HEK293 (cell line): Measurements from ENCODE around the gene CYP17A1.

Experiments
- CTCF ChIA-PET: fragments of 350-600 bp; formaldehyde crosslinking; extraction: SDS; loops from one replicate; lab custom pipeline; 2021; ENCODE audit warnings: antibody characterized with exemption; lab: Yijun Ruan, JAX
- POLR2A ChIA-PET: fragments of 300-600 bp; formaldehyde crosslinking; extraction: SDS; loops from one replicate; lab custom pipeline; 2020; ENCODE audit warnings: antibody characterized with exemption, inconsistent platforms; lab: Yijun Ruan, JAX
- H3K27ac ChIP-seq: fragments of 200-500 bp; sonication (Bioruptor generic); 2 replicates; pipeline ENCODE4 v1.5.1; 2014; ENCODE audit warnings: low read depth, low read length, control low read depth, inconsistent platforms; ENCODE audit errors: extremely low read depth
- H3K36me3 ChIP-seq, 2 experiments: fragments of 200-500 bp in 1 of 2; sonication (Bioruptor generic) in 1 of 2; 1 replicate in 1 of 2; 2 replicates in 1 of 2; pipeline ENCODE4 v1.5.1; 2014 to 2017; ENCODE audit warnings: inconsistent platforms in 2 of 2, low read length in 2 of 2; ENCODE audit not compliant: control insufficient read depth in 2 of 2, insufficient read depth in 1 of 2
- H3K4me1 ChIP-seq: fragments of 200-500 bp; sonication (Bioruptor generic); 2 replicates; pipeline ENCODE4 v1.5.1; 2014; ENCODE audit warnings: mild to moderate bottlenecking, low read length, inconsistent platforms; ENCODE audit not compliant: control insufficient read depth, insufficient read depth
- H3K4me3 ChIP-seq: 2 replicates; pipeline ENCODE4 v1.5.1; 2011; ENCODE audit warnings: low read depth, mild to moderate bottlenecking, control low read depth, low read length, moderate library complexity
- H3K9me3 ChIP-seq: fragments of 200-500 bp; sonication (Bioruptor generic); 2 replicates; pipeline ENCODE4 v1.5.1; 2014; ENCODE audit warnings: low read depth, low read length, inconsistent platforms; ENCODE audit not compliant: control insufficient read depth, insufficient read depth
- EGR2 ChIP-seq: fragments of 450-650 bp; formaldehyde crosslinking; IDR thresholded peaks from 2 replicates; pipeline ENCODE4 v1.5.1; 2016; ENCODE audit warnings: low read depth, missing biosample characterization, missing genetic modification characterization
- KLF10 ChIP-seq: fragments of 450-650 bp; IDR thresholded peaks from 2 replicates; pipeline ENCODE4 v1.5.1; 2018; ENCODE audit warnings: missing biosample characterization, mild to moderate bottlenecking, missing genetic modification characterization
- ZBTB1 ChIP-seq: fragments of 450-650 bp; formaldehyde crosslinking; IDR thresholded peaks from 2 replicates; pipeline ENCODE4 v1.5.1; 2016; ENCODE audit warnings: missing biosample characterization, missing genetic modification characterization
- ZFHX2 ChIP-seq: fragments of 450-650 bp; formaldehyde crosslinking; conservative IDR thresholded peaks from 2 replicates; pipeline ENCODE4 v1.5.1; 2016; ENCODE audit warnings: missing biosample characterization, missing genetic modification characterization
- ZNF184 ChIP-seq: fragments of 450-650 bp; IDR thresholded peaks from 2 replicates; pipeline ENCODE4 v1.5.1; 2018; ENCODE audit warnings: missing biosample characterization, mild to moderate bottlenecking, missing genetic modification characterization
- ZNF24 ChIP-seq: fragments of 450-650 bp; formaldehyde crosslinking; IDR thresholded peaks from 2 replicates; pipeline ENCODE4 v1.5.1; 2016; ENCODE audit warnings: missing biosample characterization, missing genetic modification characterization
- ZNF555 ChIP-seq: fragments of 450-650 bp; formaldehyde crosslinking; conservative IDR thresholded peaks from 2 replicates; pipeline ENCODE4 v1.5.1; 2017; ENCODE audit warnings: missing biosample characterization, mild to moderate bottlenecking, missing genetic modification characterization, inconsistent platforms
- ZXDB ChIP-seq: fragments of 450-650 bp; formaldehyde crosslinking; IDR thresholded peaks from 2 replicates; pipeline ENCODE4 v1.5.1; 2016; ENCODE audit warnings: missing biosample characterization, missing genetic modification characterization
- TF ChIP-seq, protein P1 (sequence below): fragments of 450-650 bp; formaldehyde crosslinking; IDR thresholded peaks from 2 replicates; pipeline ENCODE4 v1.5.1; 2016; ENCODE audit warnings: missing biosample characterization, missing genetic modification characterization
- TF ChIP-seq, protein P2 (sequence below): fragments of 450-650 bp; formaldehyde crosslinking; IDR thresholded peaks from 2 replicates; pipeline ENCODE4 v1.5.1; 2016; ENCODE audit warnings: missing biosample characterization, missing genetic modification characterization, low read depth
- TF ChIP-seq, protein P3 (sequence below): fragments of 450-650 bp; formaldehyde crosslinking; IDR thresholded peaks from 2 replicates; pipeline ENCODE4 v1.5.1; 2016; ENCODE audit warnings: missing biosample characterization, missing genetic modification characterization

Gene CYP17A1

DNA sequence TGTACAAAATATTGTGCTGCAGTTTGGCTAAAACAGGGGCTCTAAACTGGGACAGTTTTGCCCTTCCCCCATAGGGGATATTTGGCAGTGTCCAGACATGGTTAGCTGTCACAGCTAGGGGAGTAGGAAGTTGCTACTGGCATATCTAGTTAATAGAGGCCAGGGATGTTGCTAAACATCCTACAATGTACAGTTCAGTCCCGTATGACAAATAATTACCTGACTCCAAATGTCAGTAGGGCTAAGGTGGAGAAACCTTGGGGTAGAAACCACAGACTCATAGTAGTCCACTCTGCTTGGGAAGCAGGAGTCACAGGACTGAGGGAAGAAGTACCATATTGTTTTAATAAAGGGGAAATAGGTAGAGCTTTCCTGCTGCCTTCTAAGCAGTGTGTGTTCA, 53.6 kb downstream of the CYP17A1 start (continued):
- TF ChIP-seq, protein P1, sequence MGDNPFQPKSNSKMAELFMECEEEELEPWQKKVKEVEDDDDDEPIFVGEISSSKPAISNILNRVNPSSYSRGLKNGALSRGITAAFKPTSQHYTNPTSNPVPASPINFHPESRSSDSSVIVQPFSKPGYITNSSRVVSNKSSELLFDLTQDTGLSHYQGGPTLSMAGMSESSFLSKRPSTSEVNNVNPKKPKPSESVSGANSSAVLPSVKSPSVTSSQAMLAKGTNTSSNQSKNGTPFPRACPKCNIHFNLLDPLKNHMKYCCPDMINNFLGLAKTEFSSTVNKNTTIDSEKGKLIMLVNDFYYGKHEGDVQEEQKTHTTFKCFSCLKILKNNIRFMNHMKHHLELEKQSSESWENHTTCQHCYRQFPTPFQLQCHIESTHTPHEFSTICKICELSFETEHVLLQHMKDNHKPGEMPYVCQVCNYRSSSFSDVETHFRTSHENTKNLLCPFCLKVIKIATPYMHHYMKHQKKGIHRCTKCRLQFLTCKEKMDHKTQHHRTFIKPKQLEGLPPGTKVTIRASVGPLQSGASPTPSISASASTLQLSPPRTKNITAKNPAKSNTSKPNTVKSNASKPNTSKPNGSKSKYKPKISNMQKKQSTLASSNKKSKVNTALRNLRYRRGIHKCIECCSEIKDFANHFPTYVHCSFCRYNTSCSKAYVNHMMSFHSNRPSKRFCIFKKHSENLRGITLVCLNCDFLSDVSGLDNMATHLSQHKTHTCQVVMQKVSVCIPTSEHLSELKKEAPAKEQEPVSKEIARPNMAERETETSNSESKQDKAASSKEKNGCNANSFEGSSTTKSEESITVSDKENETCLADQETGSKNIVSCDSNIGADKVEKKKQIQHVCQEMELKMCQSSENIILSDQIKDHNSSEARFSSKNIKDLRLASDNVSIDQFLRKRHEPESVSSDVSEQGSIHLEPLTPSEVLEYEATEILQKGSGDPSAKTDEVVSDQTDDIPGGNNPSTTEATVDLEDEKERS (tag by site-specific recombination), result no peak
- TF ChIP-seq, protein P2, sequence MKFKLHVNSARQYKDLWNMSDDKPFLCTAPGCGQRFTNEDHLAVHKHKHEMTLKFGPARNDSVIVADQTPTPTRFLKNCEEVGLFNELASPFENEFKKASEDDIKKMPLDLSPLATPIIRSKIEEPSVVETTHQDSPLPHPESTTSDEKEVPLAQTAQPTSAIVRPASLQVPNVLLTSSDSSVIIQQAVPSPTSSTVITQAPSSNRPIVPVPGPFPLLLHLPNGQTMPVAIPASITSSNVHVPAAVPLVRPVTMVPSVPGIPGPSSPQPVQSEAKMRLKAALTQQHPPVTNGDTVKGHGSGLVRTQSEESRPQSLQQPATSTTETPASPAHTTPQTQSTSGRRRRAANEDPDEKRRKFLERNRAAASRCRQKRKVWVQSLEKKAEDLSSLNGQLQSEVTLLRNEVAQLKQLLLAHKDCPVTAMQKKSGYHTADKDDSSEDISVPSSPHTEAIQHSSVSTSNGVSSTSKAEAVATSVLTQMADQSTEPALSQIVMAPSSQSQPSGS (tag by site-specific recombination), result no peak

DNA sequence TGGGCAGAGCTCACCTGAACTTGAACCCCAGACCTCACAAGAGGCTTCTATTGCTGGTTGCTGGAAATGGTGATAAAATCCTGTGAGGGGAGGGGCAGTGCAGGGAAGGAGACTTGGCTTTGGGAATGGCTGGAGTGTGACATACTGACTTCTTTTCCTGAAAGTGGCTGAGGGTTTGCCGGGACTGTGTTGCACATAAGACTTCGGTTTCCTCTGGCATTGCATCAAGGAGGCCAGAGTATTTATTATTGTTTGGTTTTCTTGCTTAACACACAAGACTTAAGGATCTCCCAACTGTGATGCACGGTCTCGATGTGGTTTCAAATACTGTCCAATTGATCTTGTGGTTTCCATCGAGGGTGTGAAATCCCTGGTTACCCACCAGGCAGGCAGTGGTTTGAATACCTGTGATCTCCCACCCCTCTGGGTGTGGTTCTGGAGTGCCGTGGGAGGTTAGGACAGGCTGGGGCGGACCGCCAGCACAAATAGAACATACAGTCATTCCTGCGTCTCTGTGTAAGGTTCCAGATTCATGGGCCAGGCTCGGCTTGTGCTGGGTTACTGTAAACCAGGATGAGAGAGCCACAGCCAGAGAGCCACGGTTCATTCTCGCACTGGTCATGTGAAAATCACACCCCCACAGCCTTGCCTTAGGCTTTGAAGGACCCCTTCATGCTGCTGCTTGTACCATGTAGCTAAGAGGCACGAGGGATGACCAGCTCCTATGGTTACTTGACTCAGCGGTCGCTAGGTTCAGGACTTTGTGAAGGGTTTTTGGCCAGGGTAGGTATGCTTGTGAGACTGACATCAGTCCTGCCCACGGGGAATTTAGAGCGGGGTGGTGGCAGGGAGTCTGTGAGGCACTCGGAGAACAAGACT, 54.3 kb downstream of the CYP17A1 start:
- H3K4me1 ChIP-seq, result peaks cover 3% of the 10 kb centered on the region
- no peak overlapping the region for H3K27ac ChIP-seq
- no peaks in the 10 kb centered on the region for H3K9me3 ChIP-seq
- ChIA-PET POLR2A (no interaction called here), CTCF (interaction anchor here (0.6 to 0.9 kb wide), 2 partner anchors 10 to 309 kb away, joined by 3 read pairs; no protein-coding TSS in a partner anchor)
- TF ChIP-seq ZBTB1 (tag by site-specific recombination) (no peak), ZFHX2 (tag by site-specific recombination) (0 out of 2 replicates have a peak, but pooled peaks have one; percentile 7), EGR2 (0 out of 2 replicates have a peak, but pooled peaks have one; percentile 8), ZNF24 (tag by site-specific recombination) (no peak), ZNF555 (tag by site-specific recombination) (no peak), ZNF184 (tag by site-specific recombination) (no peak)
- TF ChIP-seq, protein P3, sequence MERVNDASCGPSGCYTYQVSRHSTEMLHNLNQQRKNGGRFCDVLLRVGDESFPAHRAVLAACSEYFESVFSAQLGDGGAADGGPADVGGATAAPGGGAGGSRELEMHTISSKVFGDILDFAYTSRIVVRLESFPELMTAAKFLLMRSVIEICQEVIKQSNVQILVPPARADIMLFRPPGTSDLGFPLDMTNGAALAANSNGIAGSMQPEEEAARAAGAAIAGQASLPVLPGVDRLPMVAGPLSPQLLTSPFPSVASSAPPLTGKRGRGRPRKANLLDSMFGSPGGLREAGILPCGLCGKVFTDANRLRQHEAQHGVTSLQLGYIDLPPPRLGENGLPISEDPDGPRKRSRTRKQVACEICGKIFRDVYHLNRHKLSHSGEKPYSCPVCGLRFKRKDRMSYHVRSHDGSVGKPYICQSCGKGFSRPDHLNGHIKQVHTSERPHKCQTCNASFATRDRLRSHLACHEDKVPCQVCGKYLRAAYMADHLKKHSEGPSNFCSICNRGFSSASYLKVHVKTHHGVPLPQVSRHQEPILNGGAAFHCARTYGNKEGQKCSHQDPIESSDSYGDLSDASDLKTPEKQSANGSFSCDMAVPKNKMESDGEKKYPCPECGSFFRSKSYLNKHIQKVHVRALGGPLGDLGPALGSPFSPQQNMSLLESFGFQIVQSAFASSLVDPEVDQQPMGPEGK (tag by site-specific recombination), result no peak
- no peak overlapping the region for H3K4me3 ChIP-seq
- H3K36me3 ChIP-seq, result no peaks in the 10 kb centered on the region

DNA sequence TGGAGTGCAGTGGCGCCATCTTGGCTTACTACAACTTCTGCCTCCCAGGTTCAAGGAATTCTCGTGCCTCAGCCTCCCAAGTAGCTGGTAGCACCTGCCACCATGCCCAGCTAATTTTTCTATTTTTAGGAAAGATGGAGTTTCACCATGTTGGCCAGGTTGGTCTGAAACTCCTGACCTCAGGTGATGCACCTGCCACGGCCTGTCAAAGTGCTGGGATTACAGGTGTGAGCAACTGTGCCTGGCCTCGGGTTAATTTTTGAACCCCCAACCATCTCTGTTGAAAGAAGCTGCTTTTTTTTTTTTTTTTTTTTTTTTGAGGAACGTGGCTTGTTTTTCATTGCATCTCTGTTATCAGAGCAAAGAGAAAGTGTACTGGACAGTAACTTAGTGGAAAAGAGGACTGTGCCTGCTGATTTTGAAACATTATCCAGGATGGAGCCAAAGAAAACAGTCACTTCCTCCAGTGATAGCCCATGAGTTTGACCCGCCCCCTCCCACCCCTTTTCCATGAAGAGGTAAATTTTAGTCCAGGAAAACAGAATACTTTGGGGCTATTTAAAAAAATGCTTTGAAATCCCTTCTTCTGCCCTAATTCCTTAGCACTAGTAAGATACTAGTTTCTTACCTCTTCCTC, 55.2 kb downstream of the CYP17A1 start:
- Histone ChIP-seq H3K4me1 (peaks cover 3% of the 10 kb centered on the region), H3K9me3 (no peaks in the 10 kb centered on the region), H3K27ac (no peak overlapping the region), H3K36me3 (no peaks in the 10 kb centered on the region), H3K4me3 (no peak overlapping the region)
- TF ChIP-seq ZXDB (no peak), KLF10 (peak; percentile 26; the same call in 1 of the 2 replicates)
- POLR2A ChIA-PET, result interaction anchor here (0.6 to 1.6 kb wide), 2 partner anchors 19 to 21 kb away, joined by 4 to 5 read pairs; no protein-coding TSS in a partner anchor
- CTCF ChIA-PET, result interaction anchor here (0.6 to 0.9 kb wide), 2 partner anchors 11 to 25 kb away, joined by 3 to 4 read pairs; no protein-coding TSS in a partner anchor
